IMR-90 (cell line): Measurements from ENCODE around the gene ACIN1. TPM values are rescaled to one million over a fixed set of nuclear protein-coding genes. Genes with fewer than 3 reads are reported as not detected.

Experiments
- ATAC-seq: fragments of 200-7000 bp; cut with Tn5 transposase; 2 replicates; pipeline ENCODE4 v1.9.1; 2020; ENCODE audit warnings: low read depth, mild to moderate bottlenecking, moderate library complexity
- BruUV-seq: library from RNA; stranded (reverse); fragments of 400-500 nt; replicated peaks from 2 replicates; lab custom pipeline; 2021; lab: Mats Ljungman, UMichigan
- CTCF ChIA-PET: fragments of 300-600 bp; formaldehyde crosslinking; extraction: SDS; loops from one replicate; lab custom pipeline; 2021; ENCODE audit warnings: antibody characterized with exemption; lab: Yijun Ruan, JAX
- POLR2A ChIA-PET: fragments of 300-600 bp; sonication (Branson Sonifier 250); formaldehyde crosslinking; loops from one replicate; lab custom pipeline; 2022; ENCODE audit warnings: antibody characterized with exemption; ENCODE audit not compliant: unreplicated experiment; lab: Charles Lee
- DNase-seq: peaks from one replicate; pipeline ENCODE4 v3.0.0; 2013
- H2AFZ ChIP-seq: replicated peaks from 2 replicates; pipeline ENCODE3; 2013; ENCODE audit warnings: low read length, mild to moderate bottlenecking; ENCODE audit not compliant: poor library complexity
- H2AK5ac ChIP-seq: 2 replicates; pipeline ENCODE4 v1.6.1; 2013; ENCODE audit warnings: low read depth, low read length, inconsistent platforms
- H2AK9ac ChIP-seq: replicated peaks from 2 replicates; pipeline ENCODE3; 2013; ENCODE audit warnings: mild to moderate bottlenecking, low read depth, low read length, moderate library complexity; ENCODE audit not compliant: poor library complexity
- H2BK120ac ChIP-seq: 2 replicates; pipeline ENCODE4 v1.6.1; 2013; ENCODE audit warnings: low read depth, low read length, inconsistent platforms
- H2BK15ac ChIP-seq: 3 replicates; pipeline ENCODE4 v1.6.1; 2013; ENCODE audit warnings: low read depth, low read length, inconsistent platforms
- H2BK20ac ChIP-seq: 2 replicates; pipeline ENCODE4 v1.6.1; 2013; ENCODE audit warnings: low read depth, mild to moderate bottlenecking, inconsistent platforms, low read length, moderate library complexity
- H2BK5ac ChIP-seq: 2 replicates; pipeline ENCODE4 v1.6.1; 2013; ENCODE audit warnings: mild to moderate bottlenecking, low read depth, low read length, inconsistent platforms; ENCODE audit not compliant: poor library complexity, severe bottlenecking
- H3K14ac ChIP-seq: replicated peaks from 2 replicates; pipeline ENCODE4 v1.6.1; 2013; ENCODE audit warnings: low read depth, low read length, inconsistent platforms
- H3K18ac ChIP-seq: 2 replicates; pipeline ENCODE4 v1.6.1; 2013; ENCODE audit warnings: low read depth, low read length, control low read depth
- H3K23ac ChIP-seq: 2 replicates; pipeline ENCODE4 v1.6.1; 2013; ENCODE audit warnings: low read depth, low read length, inconsistent platforms
- H3K27ac ChIP-seq: 2 replicates; pipeline ENCODE4 v1.5.1; 2013; ENCODE audit warnings: mild to moderate bottlenecking, control low read depth, low read length; ENCODE audit not compliant: insufficient read depth
- H3K27me3 ChIP-seq: 2 replicates; pipeline ENCODE4 v1.6.1; 2013; ENCODE audit warnings: low read length; ENCODE audit not compliant: control insufficient read depth, insufficient read depth
- H3K36me3 ChIP-seq: 2 replicates; pipeline ENCODE4 v1.6.1; 2013; ENCODE audit warnings: low read length, mixed read lengths; ENCODE audit not compliant: control insufficient read depth, insufficient read depth
- H3K4ac ChIP-seq: 2 replicates; pipeline ENCODE4 v1.6.1; 2013; ENCODE audit warnings: low read depth, low read length, inconsistent platforms
- H3K4me1 ChIP-seq: 2 replicates; pipeline ENCODE4 v1.6.1; 2013; ENCODE audit warnings: low read length, mixed read lengths; ENCODE audit not compliant: control insufficient read depth, insufficient read depth
- H3K4me2 ChIP-seq: 2 replicates; pipeline ENCODE4 v1.6.1; 2013; ENCODE audit warnings: low read depth, mild to moderate bottlenecking, control low read depth, low read length, moderate library complexity
- H3K4me3 ChIP-seq: 2 replicates; pipeline ENCODE4 v1.5.1; 2013; ENCODE audit warnings: low read depth, mild to moderate bottlenecking, control low read depth, low read length, moderate library complexity; ENCODE audit not compliant: insufficient read depth
- H3K56ac ChIP-seq: 2 replicates; pipeline ENCODE4 v1.6.1; 2013; ENCODE audit warnings: low read length, inconsistent platforms; ENCODE audit not compliant: insufficient read depth; ENCODE audit errors: extremely low read depth
- H3K79me1 ChIP-seq, 2 experiments: 2 replicates each; pipeline ENCODE4 v1.6.1; 2013; ENCODE audit warnings: low read length in 2 of 2, inconsistent platforms in 1 of 2, low read depth in 1 of 2
- H3K9ac ChIP-seq: 2 replicates; pipeline ENCODE4 v1.6.1; 2013; ENCODE audit warnings: low read depth, low read length, control low read depth
- H3K9me1 ChIP-seq: 2 replicates; pipeline ENCODE4 v1.6.1; 2013; ENCODE audit warnings: low read length, inconsistent platforms; ENCODE audit not compliant: insufficient read depth
- H3K9me3 ChIP-seq: 2 replicates; pipeline ENCODE4 v1.6.1; 2013; ENCODE audit warnings: low read length; ENCODE audit not compliant: control insufficient read depth, insufficient read depth
- H4K20me1 ChIP-seq: 2 replicates; pipeline ENCODE4 v1.6.1; 2013; ENCODE audit warnings: low read length, inconsistent platforms; ENCODE audit not compliant: insufficient read depth
- H4K5ac ChIP-seq: 2 replicates; pipeline ENCODE4 v1.6.1; 2013; ENCODE audit warnings: mild to moderate bottlenecking, low read depth, low read length, control low read depth
- H4K8ac ChIP-seq, 2 experiments: 2 replicates each; pipeline ENCODE4 v1.6.1; 2013; ENCODE audit warnings: low read depth in 2 of 2, low read length in 2 of 2, control low read depth in 1 of 2, inconsistent platforms in 1 of 2
- H4K91ac ChIP-seq: 2 replicates; pipeline ENCODE4 v1.6.1; 2013; ENCODE audit warnings: low read depth, low read length, inconsistent platforms; ENCODE audit not compliant: insufficient read depth
- CEBPB ChIP-seq: IDR thresholded peaks from 2 replicates; pipeline ENCODE4 v1.6.1; 2012; ENCODE audit warnings: low read depth, low read length, improper control_type of control experiment
- CHD1 ChIP-seq: IDR thresholded peaks from 2 replicates; pipeline ENCODE4 v1.6.1; 2012; ENCODE audit warnings: low read depth, low read length, improper control_type of control experiment
- CTCF ChIP-seq: conservative IDR thresholded peaks from 2 replicates; pipeline ENCODE4 v1.5.1; 2012; ENCODE audit warnings: mild to moderate bottlenecking, low read depth, low read length, improper control_type of control experiment
- ELK1 ChIP-seq: fragments of 150-350 bp; IDR thresholded peaks from 2 replicates; pipeline ENCODE4 v1.6.1; 2016; ENCODE audit warnings: low read depth, mild to moderate bottlenecking, low read length, moderate library complexity, borderline replicate concordance
- MXI1 ChIP-seq: IDR thresholded peaks from 2 replicates; pipeline ENCODE4 v1.6.1; 2012; ENCODE audit warnings: low read depth, mild to moderate bottlenecking, low read length, moderate library complexity, borderline replicate concordance
- RAD21 ChIP-seq: IDR thresholded peaks from 2 replicates; pipeline ENCODE4 v1.6.1; 2012; ENCODE audit warnings: low read length, improper control_type of control experiment
- USF2 ChIP-seq: fragments of 150-350 bp; IDR thresholded peaks from 2 replicates; pipeline ENCODE4 v1.6.1; 2017; ENCODE audit warnings: mild to moderate bottlenecking, antibody characterized with exemption, low read length, low read depth
- WGBS, 2 experiments: methylation state at CpG; one replicate each; pipeline versions ENCODE4 v1.1.5 to v1.1.7; 2013; ENCODE audit warnings: missing lambda C conversion rate in 2 of 2; ENCODE audit not compliant: insufficient read length in 1 of 2; ENCODE audit errors: extremely low coverage in 2 of 2; 5-methylcytosine and 5-hydroxymethylcytosine counted together
- dilution Hi-C: fragments of 300-500 bp; cut with HindIII; formaldehyde crosslinking; loops from one replicate; pipeline ENCODE4 v1.14.3; 2018; ENCODE audit warnings: low sequenced_read_pairs; ENCODE audit not compliant: unreplicated experiment
- in situ Hi-C: fragments of 300-500 bp; cut with MboI; formaldehyde crosslinking; loops from 3 replicates; pipeline ENCODE4 v1.14.3; 2019; ENCODE audit warnings: low sequenced_read_pairs, inconsistent platforms, mixed read lengths
- intact Hi-C: fragments of 100-400 bp; cut with micrococcal nuclease; formaldehyde crosslinking; loops from 2 replicates; pipeline ENCODE4 v1.10.0; 2022
- polyA plus RNA-seq, 3 experiments: library from polyadenylated mRNA; depleted of rRNA; stranded (reverse); fragments of >200 nt; gene quantifications; 2 replicates each; pipeline ENCODE4 v1.2.3, GENCODE V29; 2012; ENCODE audit warnings: low replicate concordance in 1 of 3
- total RNA-seq: library from RNA; depleted of rRNA; stranded (reverse); fragments of >200 nt; gene quantifications from 2 replicates; pipeline ENCODE4 v1.2.3, GENCODE V29; 2012

ACIN1 gene
- total and polyA plus RNA-seq, 2 of the 4 experiments (the other 2 are of a cell fraction) = 73.8 to 185 TPM

GRCh38 chr14:23093991-23094665, 808 bp downstream of the ACIN1 start:
- no peak for DNase-seq
- Histone ChIP-seq H3K36me3 (peaks cover 19% of the 10 kb centered on the region), H3K9ac (peak overlapping the region; percentile 97), H3K79me1 (peaks cover 24 to 62% of the 10 kb centered on the region in 2 experiments), H3K4me1 (peaks cover 3% of the 10 kb centered on the region; the same call in 1 of the 2 replicates), H3K4ac (peak overlapping the region; percentile 98), H3K23ac (peak overlapping the region; percentile 63; the same call in 1 of the 2 replicates), H2BK5ac (peak overlapping the region; percentile 95), H3K9me1 (peaks cover 9% of the 10 kb centered on the region), H4K8ac (peak overlapping the region; percentile 88 to 98; a peak in 3 of 4 replicates), H4K20me1 (peaks cover 38% of the 10 kb centered on the region; the same call in 1 of the 2 replicates), H3K18ac (peak overlapping the region; percentile 54), H2AK5ac (peak overlapping the region; percentile 90), H2AK9ac (peak overlapping the region; percentile 91), H3K4me3 (peak overlapping the region; percentile 66), H2AFZ (peak overlapping the region; percentile 94), H4K91ac (peak overlapping the region; percentile 31), H2BK120ac (0 out of 2 replicates have a peak overlapping the region, but pooled peaks have one; percentile 10), H3K56ac (peak overlapping the region; percentile 94), H3K27ac (peak overlapping the region; percentile 97), H3K9me3 (no peaks in the 10 kb centered on the region), H4K5ac (peak overlapping the region; percentile 9; the same call in 1 of the 2 replicates), H2BK20ac (no peak overlapping the region), H3K4me2 (peak overlapping the region; percentile 99), H3K27me3 (no peaks in the 10 kb centered on the region), H3K14ac (peak overlapping the region; percentile 92), H2BK15ac (no peak overlapping the region)
- intact Hi-C loops = loop anchor here (2.0 kb wide), 1 partner anchor 15 kb away; no protein-coding TSS in a partner anchor
- dilution Hi-C loops = no loop called here
- BruUV-seq = no TSS peak
- TF ChIP-seq MXI1 = no peak
- no peak for TF ChIP-seq USF2
- peak; percentile 28 for TF ChIP-seq CTCF
- TF ChIP-seq ELK1 = no peak
- no peak for TF ChIP-seq RAD21
- no peak for TF ChIP-seq CEBPB
- 0 out of 2 replicates have a peak, but pooled peaks have one; percentile 63 for TF ChIP-seq CHD1
- ChIA-PET POLR2A (interaction anchor here (0.6 to 1.2 kb wide), 2 partner anchors 17 to 32 kb away, joined by 9 to 12 read pairs; no protein-coding TSS in a partner anchor), CTCF (interaction anchor here (0.7 to 3.5 kb wide), 7 partner anchors 9 to 93 kb away, joined by 3 to 19 read pairs (median 6); no protein-coding TSS in a partner anchor)
- in situ Hi-C loops = loop anchor here (25.0 kb wide), 1 partner anchor 1043 kb away; the partner anchor contains the start of genes EMC9, FITM1, PSME1 and PSME2
- ATAC-seq = no peak
- 2 to 100% methylated on average over 2 to 5 of the region's 14 CpGs for WGBS, 2 experiments
